HEK293T (cell line): ENCODE measurements around the gene CCDC39.

ENCODE experiments used
- CTCF ChIA-PET: fragments of 350-600 bp; formaldehyde crosslinking; extraction: SDS; loops from one replicate; lab custom pipeline; 2021; ENCODE audit warnings: antibody characterized with exemption, inconsistent platforms; lab: Yijun Ruan, JAX
- POLR2A ChIA-PET: fragments of 350-600 bp; formaldehyde crosslinking; extraction: SDS; loops from one replicate; lab custom pipeline; 2020; ENCODE audit warnings: antibody characterized with exemption, inconsistent platforms; lab: Yijun Ruan, JAX
- DNase-seq: peaks from one replicate; pipeline ENCODE4 v3.0.0; 2012; ENCODE audit warnings: mixed read lengths; ENCODE audit errors: extremely low spot score
- ARNT ChIP-seq: fragments of 450-650 bp; IDR thresholded peaks from 2 replicates; pipeline ENCODE4 v1.6.1; 2017; ENCODE audit warnings: mild to moderate bottlenecking
- BHLHE40 ChIP-seq: fragments of 450-650 bp; IDR thresholded peaks from 2 replicates; pipeline ENCODE4 v1.6.1; 2016; ENCODE audit warnings: mild to moderate bottlenecking, moderate library complexity, borderline replicate concordance
- CTBP1 ChIP-seq: fragments of 450-650 bp; IDR thresholded peaks from 2 replicates; pipeline ENCODE4 v1.6.1; 2016; ENCODE audit warnings: borderline replicate concordance
- ELF4 ChIP-seq: fragments of 450-650 bp; IDR thresholded peaks from 2 replicates; pipeline ENCODE4 v1.6.1; 2017; ENCODE audit warnings: antibody characterized with exemption
- FOXA1 ChIP-seq: fragments of 450-650 bp; IDR thresholded peaks from 2 replicates; pipeline ENCODE4 v1.6.1; 2016; ENCODE audit warnings: mild to moderate bottlenecking
- FOXK2 ChIP-seq: fragments of 450-650 bp; IDR thresholded peaks from 2 replicates; pipeline ENCODE4 v1.6.1; 2016; ENCODE audit warnings: mild to moderate bottlenecking
- FOXM1 ChIP-seq: fragments of 450-650 bp; IDR thresholded peaks from 2 replicates; pipeline ENCODE4 v1.6.1; 2017; ENCODE audit warnings: mild to moderate bottlenecking, borderline replicate concordance
- HDGF ChIP-seq: fragments of 450-650 bp; IDR thresholded peaks from 2 replicates; pipeline ENCODE4 v1.6.1; 2017; ENCODE audit warnings: antibody characterized with exemption, borderline replicate concordance
- L3MBTL2 ChIP-seq: fragments of 450-650 bp; conservative IDR thresholded peaks from 2 replicates; pipeline ENCODE4 v1.6.1; 2016; ENCODE audit warnings: mild to moderate bottlenecking
- LEF1 ChIP-seq: fragments of 450-650 bp; IDR thresholded peaks from 2 replicates; pipeline ENCODE4 v1.6.1; 2017; ENCODE audit warnings: mild to moderate bottlenecking, borderline replicate concordance
- NFRKB ChIP-seq: fragments of 450-650 bp; IDR thresholded peaks from 2 replicates; pipeline ENCODE4 v1.6.1; 2016; ENCODE audit warnings: mild to moderate bottlenecking, moderate library complexity
- PKNOX1 ChIP-seq: fragments of 450-650 bp; IDR thresholded peaks from 2 replicates; pipeline ENCODE4 v1.6.1; 2016
- SP1 ChIP-seq: fragments of 450-650 bp; IDR thresholded peaks from 2 replicates; pipeline ENCODE4 v1.6.1; 2017
- SUZ12 ChIP-seq: fragments of 450-650 bp; IDR thresholded peaks from 2 replicates; pipeline ENCODE4 v1.6.1; 2016; ENCODE audit warnings: mild to moderate bottlenecking
- TARDBP ChIP-seq: fragments of 450-650 bp; IDR thresholded peaks from 2 replicates; pipeline ENCODE4 v1.6.1; 2016
- ZNF384 ChIP-seq: fragments of 450-650 bp; IDR thresholded peaks from 2 replicates; pipeline ENCODE4 v1.6.1; 2016

CCDC39 gene

GRCh38 chr3:180590396-180590795 lies 88.9 kb downstream of the CCDC39 start:
- ChIA-PET POLR2A (no interaction called here), CTCF (no interaction called here)
- DNase-seq, result no peak
- TF ChIP-seq SP1 (no peak), HDGF (no peak), BHLHE40 (no peak), PKNOX1 (no peak), NFRKB (no peak), ELF4 (no peak), LEF1 (no peak), FOXM1 (no peak), SUZ12 (no peak), ARNT (no peak), FOXA1 (no peak), CTBP1 (no peak), FOXK2 (no peak), ZNF384 (no peak), TARDBP (no peak), L3MBTL2 (no peak)

- no peak for TF ChIP-seq FOXK2
- no peak for TF ChIP-seq L3MBTL2
- TF ChIP-seq ZNF384, result no peak
- no peak for TF ChIP-seq TARDBP
- TF ChIP-seq FOXA1, result no peak
- TF ChIP-seq HDGF, result no peak
- no peak for TF ChIP-seq SUZ12
- no peak for TF ChIP-seq BHLHE40
- TF ChIP-seq ARNT, result no peak
- TF ChIP-seq ELF4, result no peak
- no peak for TF ChIP-seq LEF1
- TF ChIP-seq CTBP1, result no peak
- TF ChIP-seq SP1, result no peak
- TF ChIP-seq PKNOX1, result no peak
- no peak for TF ChIP-seq NFRKB
- TF ChIP-seq FOXM1, result no peak
- ChIA-PET POLR2A (no interaction called here), CTCF (no interaction called here)
- no peak for DNase-seq
Measured at GRCh38 chr3:180580934-180581333, 98.4 kb downstream of the CCDC39 start.

- POLR2A ChIA-PET, result no interaction called here
- TF ChIP-seq NFRKB (no peak), ELF4 (no peak), HDGF (no peak), CTBP1 (no peak), FOXA1 (no peak), L3MBTL2 (no peak), PKNOX1 (no peak), ARNT (no peak), BHLHE40 (no peak), LEF1 (no peak)
- no peak for DNase-seq
- CTCF ChIA-PET, result no interaction called here
Measured at GRCh38 chr3:180575571-180575970, 103.7 kb downstream of the CCDC39 start.

- CTCF ChIA-PET, result no interaction called here
- POLR2A ChIA-PET, result no interaction called here
- no peak for DNase-seq
- TF ChIP-seq SP1 (no peak), L3MBTL2 (no peak), TARDBP (no peak), LEF1 (no peak), HDGF (no peak), FOXK2 (no peak), SUZ12 (no peak), ELF4 (no peak), CTBP1 (no peak), PKNOX1 (no peak), BHLHE40 (no peak), FOXM1 (no peak), FOXA1 (no peak), NFRKB (no peak), ZNF384 (no peak), ARNT (no peak)
Measured at GRCh38 chr3:180571831-180572598, 107.3 kb downstream of the CCDC39 start.

- DNase-seq, result no peak
- POLR2A ChIA-PET, result no interaction called here
- CTCF ChIA-PET, result no interaction called here
Measured at GRCh38 chr3:180570238-180570637, 109.1 kb downstream of the CCDC39 start.

More at GRCh38 chr3:180570238-180570637, 109.1 kb downstream of the CCDC39 start:
- TF ChIP-seq SUZ12, result no peak
- TF ChIP-seq CTBP1, result no peak
- no peak for TF ChIP-seq NFRKB
- no peak for TF ChIP-seq L3MBTL2
- TF ChIP-seq BHLHE40, result no peak
- no peak for TF ChIP-seq SP1
- TF ChIP-seq ZNF384, result no peak
- no peak for TF ChIP-seq LEF1
- TF ChIP-seq PKNOX1, result no peak
- no peak for TF ChIP-seq ARNT
- TF ChIP-seq FOXM1, result no peak
- TF ChIP-seq TARDBP, result no peak
- TF ChIP-seq HDGF, result no peak
- no peak for TF ChIP-seq FOXK2
- no peak for TF ChIP-seq FOXA1
- TF ChIP-seq ELF4, result no peak
